Sigmoid colon (tissue), 7 donors: ENCODE data around the gene FBLN1. TPM values are rescaled to one million over a fixed set of nuclear protein-coding genes. Genes with fewer than 3 reads are reported as not detected.

Experiments
- DNase-seq: peaks from one replicate; pipeline ENCODE4 v3.0.0-alpha.2; 2019
- H3K27ac ChIP-seq, 4 donors: fragments of 200-600 bp; sonication (generic); one replicate each; pipeline ENCODE4 v1.5.1; 2016 to 2019; ENCODE audit warnings: mild to moderate bottlenecking in 1 of 4
- H3K27me3 ChIP-seq, 3 donors: fragments of 200-600 bp; sonication (generic); one replicate each; pipeline ENCODE4 v1.5.1; 2019; ENCODE audit warnings: mild to moderate bottlenecking in 1 of 3
- H3K36me3 ChIP-seq, 4 donors: fragments of 200-600 bp; sonication (generic); one replicate each; pipeline ENCODE4 v1.5.1; 2016 to 2019
- H3K4me1 ChIP-seq, 4 donors: fragments of 200-600 bp; sonication (generic); one replicate each; pipeline ENCODE4 v1.5.1; 2017 to 2019
- H3K4me3 ChIP-seq, 4 donors: fragments of 200-600 bp; sonication (generic); one replicate each; pipeline ENCODE4 v1.5.1; 2017 to 2019; ENCODE audit warnings: mild to moderate bottlenecking in 2 of 4, moderate library complexity in 1 of 4
- H3K9me3 ChIP-seq, 4 donors: fragments of 200-600 bp in 3 of 4; sonication (generic) in 3 of 4; one replicate each; pipeline versions ENCODE4 v1.5.1 to v1.6.1; 2013 to 2019
- CTCF ChIP-seq, 4 experiments: fragments of 450-650 bp in 3 of 4; fragments of 200-600 bp in 1 of 4; IDR thresholded peaks; one replicate each; pipeline ENCODE4 v1.5.1; 2016 to 2019; ENCODE audit warnings: antibody characterized with exemption in 4 of 4, mild to moderate bottlenecking in 3 of 4, moderate library complexity in 2 of 4
- EP300 ChIP-seq, 4 donors: sonication (generic); formaldehyde crosslinking; IDR thresholded peaks; one replicate each; pipeline ENCODE4 v1.6.1; 2017; ENCODE audit warnings: antibody characterized with exemption in 4 of 4
- POLR2A ChIP-seq, 2 donors: fragments of 450-650 bp; IDR thresholded peaks; one replicate each; pipeline ENCODE4 v1.6.1; 2016; ENCODE audit warnings: antibody characterized with exemption in 2 of 2, mild to moderate bottlenecking in 2 of 2, moderate library complexity in 2 of 2
- POLR2AphosphoS5 ChIP-seq, 4 donors: sonication (generic); formaldehyde crosslinking; IDR thresholded peaks; one replicate each; pipeline ENCODE4 v1.6.1; 2017; ENCODE audit warnings: antibody characterized with exemption in 4 of 4
- WGBS, 2 donors: extraction: QIAGEN DNeasy Blood & Tissue Kit; methylation state at CpG; one replicate each; pipeline ENCODE4 v1.1.7; 2013; 5-methylcytosine and 5-hydroxymethylcytosine counted together
- intact Hi-C: fragments of 100-400 bp; cut with DNase I; formaldehyde crosslinking; loops from one replicate; pipeline ENCODE4 v1.15.1; 2023
- polyA plus RNA-seq, 3 donors: library from polyadenylated mRNA; stranded (reverse); fragments of 200-250 nt; gene quantifications; one replicate each; pipeline ENCODE4 v1.2.3, GENCODE V29; 2013
- total RNA-seq, 4 donors: library from RNA; depleted of rRNA; stranded (reverse); fragments of >200 nt; gene quantifications; one replicate each; pipeline ENCODE4 v1.1.0, GENCODE V29; 2016
- donor health status: healthy with polysubstance abuse.
- donor health status: Bipolar disorder and iron deficiency.
- donor health status: healthy.

Gene FBLN1
- total and polyA plus RNA-seq, 7 donors: 9.0 to 230 (median 123) TPM

- TF ChIP-seq POLR2A (IDR thresholded peaks at IDR 0.05) (no peak), POLR2AphosphoS5 (IDR thresholded peaks at IDR 0.05) (no peak)
- Histone ChIP-seq H3K4me1 (no peaks in the 10 kb centered on the region), H3K36me3 (peaks cover 0 to 10% (median 0%) of the 10 kb centered on the region in 4 donors), H3K27ac (no peak overlapping the region), H3K27me3 (no peaks in the 10 kb centered on the region), H3K9me3 (peaks cover 0 to 11% (median 7%) of the 10 kb centered on the region in 4 donors), H3K4me3 (no peak overlapping the region)
- no peak for DNase-seq
- intact Hi-C loops: no loop called here
- 93 to 95% methylated on average over 44 of the region's 44 CpGs for WGBS, 2 donors
Observed at GRCh38 chr22:45562537-45563361, 60.1 kb downstream of the FBLN1 start.

GRCh38 chr22:45563362-45564040, 60.8 kb downstream of the FBLN1 start:
- H3K36me3 ChIP-seq: peaks cover 0 to 10% (median 0%) of the 10 kb centered on the region in 4 donors
- TF ChIP-seq CTCF (IDR thresholded peaks at IDR 0.05) (no peak), POLR2A (IDR thresholded peaks at IDR 0.05) (no peak), POLR2AphosphoS5 (IDR thresholded peaks at IDR 0.05) (no peak), EP300 (IDR thresholded peaks at IDR 0.05) (no peak)
- no peaks in the 10 kb centered on the region for H3K4me1 ChIP-seq
- H3K4me3 ChIP-seq: no peak overlapping the region
- H3K27ac ChIP-seq: no peak overlapping the region
- H3K9me3 ChIP-seq: peaks cover 0 to 11% (median 7%) of the 10 kb centered on the region in 4 donors
- no peak for DNase-seq
- intact Hi-C loops: no loop called here
- H3K27me3 ChIP-seq: no peaks in the 10 kb centered on the region
- WGBS, 2 donors: 76 to 82% methylated on average over 20 of the region's 20 CpGs

GRCh38 chr22:45564349-45565030, 61.8 kb downstream of the FBLN1 start:
- DNase-seq: no peak
- Histone ChIP-seq H3K4me1 (no peaks in the 10 kb centered on the region), H3K36me3 (peaks cover 0 to 10% (median 0%) of the 10 kb centered on the region in 4 donors), H3K4me3 (no peak overlapping the region), H3K27ac (no peak overlapping the region), H3K9me3 (peaks cover 0 to 11% (median 7%) of the 10 kb centered on the region in 4 donors), H3K27me3 (no peaks in the 10 kb centered on the region)
- 89 to 90% methylated on average over 13 of the region's 13 CpGs for WGBS, 2 donors
- intact Hi-C loops: no loop called here
- TF ChIP-seq EP300 (IDR thresholded peaks at IDR 0.05) (no peak), POLR2AphosphoS5 (IDR thresholded peaks at IDR 0.05) (no peak), POLR2A (IDR thresholded peaks at IDR 0.05) (no peak), CTCF (IDR thresholded peaks at IDR 0.05) (no peak)

- Histone ChIP-seq H3K4me3 (no peak overlapping the region), H3K27ac (no peak overlapping the region), H3K9me3 (peaks cover 0 to 6% (median 4%) of the 10 kb centered on the region in 4 donors), H3K27me3 (no peaks in the 10 kb centered on the region), H3K36me3 (peaks cover 0 to 10% (median 0%) of the 10 kb centered on the region in 4 donors), H3K4me1 (no peaks in the 10 kb centered on the region)
- intact Hi-C loops: no loop called here
- no peak for DNase-seq
- WGBS, 2 donors: 66 to 82% methylated on average over 2 of the region's 2 CpGs
- TF ChIP-seq EP300 (IDR thresholded peaks at IDR 0.05): no peak
- no peak for TF ChIP-seq CTCF (IDR thresholded peaks at IDR 0.05)
- TF ChIP-seq POLR2A (IDR thresholded peaks at IDR 0.05): no peak
- TF ChIP-seq POLR2AphosphoS5 (IDR thresholded peaks at IDR 0.05): no peak
Observed at GRCh38 chr22:45565171-45565570, 62.5 kb downstream of the FBLN1 start.

GRCh38 chr22:45565973-45566372, 63.3 kb downstream of the FBLN1 start:
- Histone ChIP-seq H3K4me3 (no peak overlapping the region), H3K27me3 (no peaks in the 10 kb centered on the region), H3K9me3 (peaks cover 0 to under 1% (median 0%) of the 10 kb centered on the region in 4 donors), H3K4me1 (no peaks in the 10 kb centered on the region), H3K36me3 (peaks cover 0 to 10% (median 0%) of the 10 kb centered on the region in 4 donors), H3K27ac (no peak overlapping the region)
- DNase-seq: no peak
- TF ChIP-seq CTCF (IDR thresholded peaks at IDR 0.05): no peak
- no peak for TF ChIP-seq EP300 (IDR thresholded peaks at IDR 0.05)
- no peak for TF ChIP-seq POLR2AphosphoS5 (IDR thresholded peaks at IDR 0.05)
- TF ChIP-seq POLR2A (IDR thresholded peaks at IDR 0.05): no peak
- intact Hi-C loops: no loop called here
- 88 to 91% methylated on average over 7 of the region's 7 CpGs for WGBS, 2 donors
